HepG2 (cell line): ENCODE data around the gene TMEM39B. TPM values are rescaled to one million over a fixed set of nuclear protein-coding genes. Genes with fewer than 3 reads are reported as not detected.
A peak's percentile ranks its signal among the peaks of the same experiment; 100 is the strongest.

Experiments
- DBP ChIP-seq: sonication (generic); formaldehyde crosslinking; IDR thresholded peaks from 2 replicates; pipeline ENCODE4 v1.4.0; 2020; ENCODE audit warnings: missing genetic modification reagents; ENCODE audit errors: not compliant biosample characterization
- FOXK1 ChIP-seq: sonication (generic); formaldehyde crosslinking; IDR thresholded peaks from 2 replicates; pipeline ENCODE4 v1.4.0; 2020; ENCODE audit warnings: low read depth, missing genetic modification reagents, borderline replicate concordance
- MAF1 ChIP-seq: sonication (generic); formaldehyde crosslinking; IDR thresholded peaks from 2 replicates; pipeline ENCODE4 v1.5.0; 2020; ENCODE audit warnings: missing genetic modification reagents, borderline replicate concordance
- MAZ ChIP-seq, 2 experiments: sonication (generic) in 1 of 2; formaldehyde crosslinking in 1 of 2; IDR thresholded peaks; 2 replicates each; pipeline versions ENCODE4 v1.5.0 to v1.6.1; 2012 to 2020; ENCODE audit warnings: low read depth in 2 of 2, mild to moderate bottlenecking in 2 of 2, borderline replicate concordance in 1 of 2, improper control_type of control experiment in 1 of 2, low read length in 1 of 2, missing genetic modification reagents in 1 of 2, moderate library complexity in 1 of 2
- MBD4 ChIP-seq: IDR thresholded peaks from 2 replicates; pipeline ENCODE4 v1.6.1; 2012; ENCODE audit warnings: low read length, inconsistent platforms, borderline replicate concordance
- PBX2 ChIP-seq: IDR thresholded peaks from 2 replicates; pipeline ENCODE4 v1.6.1; 2016; ENCODE audit warnings: control low read depth
- PPARG ChIP-seq: conservative IDR thresholded peaks from 2 replicates; pipeline ENCODE4 v1.6.1; 2016; ENCODE audit warnings: missing biosample characterization, missing genetic modification reagents
- RCOR2 ChIP-seq: IDR thresholded peaks from 2 replicates; pipeline ENCODE4 v1.6.1; 2016; ENCODE audit warnings: missing biosample characterization, missing genetic modification reagents
- TARDBP ChIP-seq: sonication (generic); formaldehyde crosslinking; IDR thresholded peaks from 2 replicates; pipeline ENCODE4 v1.8.0; 2022; ENCODE audit warnings: mild to moderate bottlenecking, missing genetic modification reagents
- ZBTB1 ChIP-seq: sonication (generic); formaldehyde crosslinking; IDR thresholded peaks from 2 replicates; pipeline ENCODE4 v1.4.0; 2020; ENCODE audit warnings: missing genetic modification reagents, borderline replicate concordance
- ZBTB42 ChIP-seq: sonication (generic); formaldehyde crosslinking; IDR thresholded peaks from 2 replicates; pipeline ENCODE4 v1.5.0; 2020; ENCODE audit warnings: mild to moderate bottlenecking, missing genetic modification reagents
- ZFP36L2 ChIP-seq: sonication (generic); formaldehyde crosslinking; IDR thresholded peaks from 2 replicates; pipeline ENCODE4 v1.4.0; 2020; ENCODE audit warnings: missing genetic modification reagents
- ZFP41 ChIP-seq: sonication (generic); formaldehyde crosslinking; IDR thresholded peaks from 2 replicates; pipeline ENCODE4 v1.4.0; 2020; ENCODE audit warnings: mild to moderate bottlenecking, missing genetic modification reagents, borderline replicate concordance
- ZNF138 ChIP-seq: sonication (generic); formaldehyde crosslinking; IDR thresholded peaks from 2 replicates; pipeline ENCODE4 v1.5.0; 2020; ENCODE audit warnings: mild to moderate bottlenecking, low read depth, missing genetic modification reagents
- ZNF232 ChIP-seq: sonication (generic); formaldehyde crosslinking; IDR thresholded peaks from 2 replicates; pipeline ENCODE4 v1.4.0; 2020; ENCODE audit warnings: missing genetic modification reagents, borderline replicate concordance
- ZNF431 ChIP-seq: sonication (generic); formaldehyde crosslinking; IDR thresholded peaks from 2 replicates; pipeline ENCODE4 v1.9.0; 2022; ENCODE audit warnings: missing genetic modification reagents, low read depth, mild to moderate bottlenecking, borderline replicate concordance
- ZNF549 ChIP-seq: sonication (generic); formaldehyde crosslinking; IDR thresholded peaks from 2 replicates; pipeline ENCODE4 v1.5.0; 2020; ENCODE audit warnings: missing genetic modification reagents
- ZNF790 ChIP-seq: sonication (generic); formaldehyde crosslinking; IDR thresholded peaks from 2 replicates; pipeline ENCODE4 v1.8.0; 2022; ENCODE audit warnings: missing genetic modification reagents, mild to moderate bottlenecking, borderline replicate concordance
- polyA plus RNA-seq, 8 experiments: library from polyadenylated mRNA; depleted of rRNA in 3 of 8; stranded (reverse) in 7 of 8; unstranded in 1 of 8; fragments of >200 nt; fragmentation: Illumina TruSeq in 4 of 8; extraction: Trizol in 4 of 8; gene quantifications; 2 replicates each; pipeline versions ENCODE4 v1.2.1 to v1.2.3, GENCODE V29; 2011 to 2016; ENCODE audit warnings: low read depth in 4 of 8, missing spikeins in 1 of 8, mixed read lengths in 1 of 8; ENCODE audit not compliant: insufficient read depth in 1 of 8
- total RNA-seq, 5 experiments: library from RNA; depleted of rRNA; stranded (reverse); fragments of >200 nt; fragmentation: Illumina TruSeq; extraction: Trizol; gene quantifications; 2 replicates each; pipeline ENCODE4 v1.2.3, GENCODE V29; 2016; ENCODE audit warnings: low read depth in 1 of 5
- TF ChIP-seq, protein P1 (sequence below): sonication (generic); formaldehyde crosslinking; IDR thresholded peaks from 2 replicates; pipeline ENCODE4 v1.8.1; 2023; ENCODE audit warnings: missing genetic modification reagents, mild to moderate bottlenecking, borderline replicate concordance
- TF ChIP-seq, protein P2 (sequence below): sonication (generic); formaldehyde crosslinking; IDR thresholded peaks from 2 replicates; pipeline ENCODE4 v1.5.1; 2020; ENCODE audit warnings: missing genetic modification reagents, mild to moderate bottlenecking, borderline replicate concordance
- TF ChIP-seq, protein P3 (sequence below): sonication (generic); formaldehyde crosslinking; IDR thresholded peaks from 2 replicates; pipeline ENCODE4 v1.5.0; 2020; ENCODE audit warnings: missing genetic modification reagents
- TF ChIP-seq, protein P4 (sequence below): IDR thresholded peaks from 2 replicates; pipeline ENCODE4 v1.6.1; 2016; ENCODE audit warnings: missing compliant biosample characterization, missing genetic modification reagents, borderline replicate concordance

The TMEM39B gene
- total and polyA plus RNA-seq, 2 of the 13 experiments (the other 11 are each of a cell fraction or from before 2014, with no cell fraction given), result 4.9 to 10.4 TPM

GRCh38 chr1:32072622-32073298 lies at the start of gene TMEM39B (continued):
- TF ChIP-seq, protein P1, sequence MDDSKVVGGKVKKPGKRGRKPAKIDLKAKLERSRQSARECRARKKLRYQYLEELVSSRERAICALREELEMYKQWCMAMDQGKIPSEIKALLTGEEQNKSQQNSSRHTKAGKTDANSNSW, result no peak
- TF ChIP-seq, protein P2, sequence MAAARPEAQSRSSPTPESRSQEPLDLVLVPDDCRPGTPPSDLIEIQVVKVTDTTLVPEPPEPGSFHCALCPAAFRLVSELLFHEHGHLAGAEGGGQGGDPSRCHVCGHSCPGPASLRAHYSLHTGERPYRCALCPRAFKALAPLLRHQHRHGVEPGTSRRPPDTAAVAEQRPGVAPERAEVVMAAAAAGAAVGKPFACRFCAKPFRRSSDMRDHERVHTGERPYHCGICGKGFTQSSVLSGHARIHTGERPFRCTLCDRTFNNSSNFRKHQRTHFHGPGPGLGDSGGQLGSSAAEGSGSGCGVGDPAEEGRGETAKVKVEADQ, result no peak; the same call in 1 of the 2 replicates
- no peak for TF ChIP-seq PPARG (CRISPR knock-in tag)
- peak; percentile 32; the same call in 1 of the 2 replicates for TF ChIP-seq FOXK1 (CRISPR knock-in tag)
- no peak; the same call in 1 of the 2 replicates for TF ChIP-seq ZFP41
- TF ChIP-seq, protein P3, sequence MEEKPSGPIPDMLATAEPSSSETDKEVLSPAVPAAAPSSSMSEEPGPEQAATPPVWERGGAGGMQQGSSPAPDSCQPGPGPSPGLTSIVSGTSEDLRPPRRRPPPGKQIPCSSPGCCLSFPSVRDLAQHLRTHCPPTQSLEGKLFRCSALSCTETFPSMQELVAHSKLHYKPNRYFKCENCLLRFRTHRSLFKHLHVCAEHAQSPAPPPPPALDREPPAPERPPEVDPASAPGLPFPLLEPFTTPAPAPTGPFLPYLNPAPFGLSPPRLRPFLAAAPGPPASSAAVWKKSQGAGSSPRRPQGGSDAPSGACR (CRISPR knock-in tag), result peak; percentile 42; the same call in 1 of the 2 replicates
- no peak for TF ChIP-seq ZNF549 (CRISPR knock-in tag)
- no peak for TF ChIP-seq ZFP36L2 (CRISPR knock-in tag)
- TF ChIP-seq MAF1 (CRISPR knock-in tag), result no peak
- TF ChIP-seq ZNF790 (CRISPR knock-in tag), result peak; percentile 84; the same call in 1 of the 2 replicates
- no peak for TF ChIP-seq ZNF138
- TF ChIP-seq RCOR2 (CRISPR knock-in tag), result no peak
- TF ChIP-seq ZNF431 (CRISPR knock-in tag), result no peak
- TF ChIP-seq MBD4, result no peak
- no peak for TF ChIP-seq ZBTB1
- TF ChIP-seq, protein P4, sequence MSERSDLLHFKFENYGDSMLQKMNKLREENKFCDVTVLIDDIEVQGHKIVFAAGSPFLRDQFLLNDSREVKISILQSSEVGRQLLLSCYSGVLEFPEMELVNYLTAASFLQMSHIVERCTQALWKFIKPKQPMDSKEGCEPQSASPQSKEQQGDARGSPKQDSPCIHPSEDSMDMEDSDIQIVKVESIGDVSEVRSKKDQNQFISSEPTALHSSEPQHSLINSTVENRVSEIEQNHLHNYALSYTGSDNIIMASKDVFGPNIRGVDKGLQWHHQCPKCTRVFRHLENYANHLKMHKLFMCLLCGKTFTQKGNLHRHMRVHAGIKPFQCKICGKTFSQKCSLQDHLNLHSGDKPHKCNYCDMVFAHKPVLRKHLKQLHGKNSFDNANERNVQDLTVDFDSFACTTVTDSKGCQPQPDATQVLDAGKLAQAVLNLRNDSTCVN (CRISPR knock-in tag), result 0 out of 2 replicates have a peak, but pooled peaks have one; percentile 25
- no peak for TF ChIP-seq PBX2
- no peak for TF ChIP-seq ZBTB42 (CRISPR knock-in tag)
- no peak for TF ChIP-seq DBP (CRISPR knock-in tag)
- TF ChIP-seq TARDBP (CRISPR knock-in tag), result peak; percentile 20; the same call in 1 of the 2 replicates
- no peak for TF ChIP-seq ZNF232 (CRISPR knock-in tag)
- no peak; the same call in 1 of the 2 replicates for TF ChIP-seq MAZ (IDR thresholded peaks at IDR 0.05; ENCODE audit: borderline replicate concordance, low read depth, low read length)
- peak; percentile 90 for TF ChIP-seq MAZ (CRISPR knock-in tag; IDR thresholded peaks at IDR 0.05; ENCODE audit: low read depth)
